Fibroblast of upper back skin (primary cell): ENCODE results near the gene USP17L27.
"Not testable (repeated sequence)": the region's sequence is repeated elsewhere in the genome, so short reads cannot be mapped to it uniquely, and the experiment has no call there.

ENCODE experiments used
- DNase-seq: peaks from one replicate; pipeline ENCODE4 v3.0.0-alpha.2; 2013

Gene USP17L27

GRCh38 chr4:9343848-9344247, at the start of gene USP17L27:
Gene USP17L27 (plus strand): TSS chr4:9344148. CDS start chr4:9344148, 0 bp downstream.
- not testable (repeated sequence) for DNase-seq

- not testable (repeated sequence) for DNase-seq
Observed at GRCh38 chr4:9324191-9324590, 19.8 kb upstream of the USP17L27 start.

- DNase-seq = not testable (repeated sequence)
Observed at GRCh38 chr4:9324865-9325264, 19.1 kb upstream of the USP17L27 start, which contains the start of gene USP17L24. Gene USP17L24 (plus strand): TSS chr4:9325165. CDS start chr4:9325165, 0 bp downstream.

GRCh38 chr4:9329611-9330010, 14.3 kb upstream of the USP17L27 start, which contains the start of gene USP17L25:
Gene USP17L25 (plus strand): TSS chr4:9329911. CDS start chr4:9329911, 0 bp downstream.
- not testable (repeated sequence) for DNase-seq

- not testable (repeated sequence) for DNase-seq
Observed at GRCh38 chr4:9334358-9334757, 9.6 kb upstream of the USP17L27 start, which contains the start of gene USP17L26. Gene USP17L26 (plus strand): TSS chr4:9334658. CDS start chr4:9334658, 0 bp downstream.

- not testable (repeated sequence) for DNase-seq
Observed at GRCh38 chr4:9339103-9339502, 4.8 kb upstream of the USP17L27 start, which contains the start of gene USP17L5. Gene USP17L5 (plus strand): TSS chr4:9339403. CDS start chr4:9339403, 0 bp downstream.

- not testable (repeated sequence) for DNase-seq
Observed at GRCh38 chr4:9348593-9348992, 4.6 kb downstream of the USP17L27 start, which contains the start of gene USP17L28. Gene USP17L28 (plus strand): TSS chr4:9348893. CDS start chr4:9348893, 0 bp downstream.

- DNase-seq = not testable (repeated sequence)
Observed at GRCh38 chr4:9350866-9351265, 6.9 kb downstream of the USP17L27 start.

GRCh38 chr4:9353338-9353737, 9.4 kb downstream of the USP17L27 start, which contains the start of gene USP17L29:
Gene USP17L29 (plus strand): TSS chr4:9353638. CDS start chr4:9353638, 0 bp downstream.
- not testable (repeated sequence) for DNase-seq

- DNase-seq = not testable (repeated sequence)
Observed at GRCh38 chr4:9362829-9363228, 18.9 kb downstream of the USP17L27 start, which contains the start of gene USP17L30. Gene USP17L30 (plus strand): TSS chr4:9363129. CDS start chr4:9363129, 0 bp downstream.

- DNase-seq = not testable (repeated sequence)
Observed at GRCh38 chr4:9379881-9380280, 35.9 kb downstream of the USP17L27 start.

- DNase-seq = not testable (repeated sequence)
Observed at GRCh38 chr4:9381012-9381534, 37.1 kb downstream of the USP17L27 start.

GRCh38 chr4:9384126-9384525, 40.2 kb downstream of the USP17L27 start:
- DNase-seq = no peak

GRCh38 chr4:9389001-9389400, 45.1 kb downstream of the USP17L27 start:
- DNase-seq = not testable (repeated sequence)
